Smooth muscle cell (in vitro differentiated cells): Measurements from ENCODE around the gene GRIP2. TPM values are rescaled to one million over a fixed set of nuclear protein-coding genes. Genes with fewer than 3 reads are reported as not detected.

ENCODE experiments used
- DNase-seq: peaks from one replicate; lab custom pipeline; 2025; ENCODE audit not compliant: unreplicated experiment; lab: John Stamatoyannopoulos, UW
- H2AFZ ChIP-seq: fragments of 200-600 bp; sonication (generic); 2 replicates; pipeline ENCODE4 v1.6.0; 2016; ENCODE audit warnings: antibody characterized with exemption, low read depth, mild to moderate bottlenecking
- H3F3A ChIP-seq: fragments of 200-600 bp; sonication (generic); 2 replicates; pipeline ENCODE4 v1.6.0; 2017; ENCODE audit warnings: antibody characterized with exemption, low read depth
- H3K27ac ChIP-seq: fragments of 200-600 bp; sonication (generic); 2 replicates; pipeline ENCODE4 v1.5.1; 2016; ENCODE audit warnings: low read depth, mild to moderate bottlenecking
- H3K27me3 ChIP-seq: fragments of 200-600 bp; sonication (generic); 2 replicates; pipeline ENCODE4 v1.6.1; 2016; ENCODE audit warnings: low read depth, mild to moderate bottlenecking
- H3K36me3 ChIP-seq: fragments of 200-600 bp; sonication (generic); 2 replicates; pipeline ENCODE4 v1.5.1; 2016; ENCODE audit warnings: low read depth
- H3K4me1 ChIP-seq: fragments of 200-600 bp; sonication (generic); 2 replicates; pipeline ENCODE4 v1.5.1; 2016; ENCODE audit warnings: low read depth
- H3K4me2 ChIP-seq: fragments of 200-600 bp; sonication (generic); 2 replicates; pipeline ENCODE4 v1.6.0; 2016; ENCODE audit warnings: mild to moderate bottlenecking
- H3K4me3 ChIP-seq: fragments of 200-600 bp; sonication (generic); 2 replicates; pipeline ENCODE4 v1.5.1; 2016; ENCODE audit warnings: mild to moderate bottlenecking
- H3K79me2 ChIP-seq: fragments of 200-600 bp; sonication (generic); 2 replicates; pipeline ENCODE4 v1.6.0; 2016; ENCODE audit warnings: low read depth, mild to moderate bottlenecking
- H3K9ac ChIP-seq: fragments of 200-600 bp; sonication (generic); 2 replicates; pipeline ENCODE4 v1.6.0; 2016; ENCODE audit warnings: low read depth
- H3K9me3 ChIP-seq: fragments of 200-600 bp; sonication (generic); replicated peaks from 2 replicates; pipeline ENCODE4 v1.5.1; 2016; ENCODE audit warnings: low read depth
- H4K20me1 ChIP-seq: fragments of 200-600 bp; sonication (generic); 2 replicates; pipeline ENCODE4 v1.6.0; 2016; ENCODE audit warnings: low read depth
- CTCF ChIP-seq: fragments of 200-600 bp; sonication (generic); IDR thresholded peaks from 2 replicates; pipeline ENCODE4 v1.5.1; 2017; ENCODE audit warnings: borderline replicate concordance, mild to moderate bottlenecking, antibody characterized with exemption; ENCODE audit not compliant: insufficient read depth, poor library complexity, severe bottlenecking
- WGBS: methylation state at CpG from one replicate; pipeline ENCODE4 v1.1.7; 2016; ENCODE audit warnings: low lambda C conversion rate; 5-methylcytosine and 5-hydroxymethylcytosine counted together
- polyA plus RNA-seq: library from polyadenylated mRNA; unstranded; fragments of >200 nt; fragmentation: Nextera tagmentation; extraction: Ambion mirVana; gene quantifications from 2 replicates; pipeline ENCODE4 v1.2.1, GENCODE V29; 2016
- total RNA-seq: library from RNA; depleted of rRNA; stranded (reverse); fragments of >200 nt; gene quantifications from 2 replicates; pipeline ENCODE4 v1.2.3, GENCODE V29; 2014

GRIP2 gene
- total and polyA plus RNA-seq, 2 experiments from 2014 or later, result 2.0 to 6.5 TPM

- Histone ChIP-seq H3K36me3 (no peaks in the 10 kb centered on the region), H2AFZ (no peak overlapping the region), H3K4me3 (no peak overlapping the region), H4K20me1 (no peaks in the 10 kb centered on the region), H3K9ac (no peak overlapping the region), H3K79me2 (no peaks in the 10 kb centered on the region), H3K27me3 (no peaks in the 10 kb centered on the region), H3K27ac (no peak overlapping the region), H3K9me3 (no peaks in the 10 kb centered on the region), H3F3A (no peaks in the 10 kb centered on the region), H3K4me1 (peaks cover 8% of the 10 kb centered on the region), H3K4me2 (no peak overlapping the region)
- TF ChIP-seq CTCF, result no peak
- DNase-seq, result no peak
- WGBS, result 99% methylated on average over 3 of the region's 3 CpGs
These were observed 74.7 kb downstream of the GRIP2 start for GRCh38 chr3:14465425-14465824.

GRCh38 chr3:14464521-14464920 lies 75.6 kb downstream of the GRIP2 start:
- no peaks in the 10 kb centered on the region for H3K36me3 ChIP-seq
- no peaks in the 10 kb centered on the region for H3K79me2 ChIP-seq
- H3K9ac ChIP-seq, result no peak overlapping the region
- H3K4me3 ChIP-seq, result no peak overlapping the region
- H3K4me1 ChIP-seq, result peaks cover 8% of the 10 kb centered on the region
- no peaks in the 10 kb centered on the region for H3F3A ChIP-seq
- no peaks in the 10 kb centered on the region for H3K9me3 ChIP-seq
- H3K27ac ChIP-seq, result no peak overlapping the region
- no peak overlapping the region for H2AFZ ChIP-seq
- no peak for TF ChIP-seq CTCF
- WGBS, result 98% methylated on average over 4 of the region's 4 CpGs
- H4K20me1 ChIP-seq, result no peaks in the 10 kb centered on the region
- no peak for DNase-seq
- no peak overlapping the region for H3K4me2 ChIP-seq
- no peaks in the 10 kb centered on the region for H3K27me3 ChIP-seq

GRCh38 chr3:14464141-14464465 lies 76.0 kb downstream of the GRIP2 start:
- no peak for DNase-seq
- Histone ChIP-seq H3K79me2 (no peaks in the 10 kb centered on the region), H3K9me3 (no peaks in the 10 kb centered on the region), H4K20me1 (no peaks in the 10 kb centered on the region), H3K4me2 (no peak overlapping the region), H3K36me3 (no peaks in the 10 kb centered on the region), H2AFZ (no peak overlapping the region), H3K27me3 (no peaks in the 10 kb centered on the region), H3K4me3 (no peak overlapping the region), H3K27ac (no peak overlapping the region), H3K9ac (no peak overlapping the region), H3K4me1 (peaks cover 8% of the 10 kb centered on the region), H3F3A (no peaks in the 10 kb centered on the region)
- 85% methylated on average over 5 of the region's 5 CpGs for WGBS
- no peak for TF ChIP-seq CTCF

DNA sequence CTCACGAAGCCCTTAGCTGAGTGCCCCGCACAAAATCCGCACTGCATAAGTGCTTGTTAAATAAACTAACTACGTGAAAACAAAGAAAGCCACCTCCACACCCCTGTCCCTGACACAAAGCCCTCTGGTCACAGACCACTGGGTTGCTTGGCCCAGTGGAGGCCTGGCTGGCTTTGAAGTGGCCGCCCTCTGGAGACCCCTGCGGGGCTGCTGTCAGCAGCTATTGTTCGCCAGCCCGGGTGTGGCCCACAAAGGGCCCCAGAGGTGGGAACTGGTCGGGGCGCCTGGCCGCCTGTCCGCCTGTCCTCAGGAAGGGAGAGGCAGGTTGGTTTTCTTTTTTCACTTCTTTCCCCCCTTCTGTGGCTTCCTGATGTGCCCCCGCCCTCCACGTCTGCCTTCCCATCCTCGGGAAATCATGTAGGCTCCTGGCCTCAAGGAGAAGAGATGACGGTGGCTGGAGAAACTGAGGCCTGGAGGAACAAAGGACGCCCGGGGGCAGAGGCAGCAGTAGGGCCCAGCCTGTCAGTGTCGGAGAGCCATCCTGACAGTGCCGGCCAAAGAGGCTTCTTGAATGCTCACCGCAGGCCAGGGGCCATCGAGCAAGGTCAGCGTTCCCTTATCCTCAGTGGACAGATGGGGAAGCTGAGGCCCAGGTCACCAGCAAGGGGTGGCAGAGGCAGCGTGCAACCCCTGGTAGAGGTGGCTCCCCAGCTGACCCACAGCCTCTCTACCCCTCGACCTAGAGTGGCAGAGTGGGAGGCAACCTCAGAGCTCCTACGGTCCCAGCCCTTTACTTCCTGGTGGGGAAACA lies 76.6 kb downstream of the GRIP2 start:
- H3K36me3 ChIP-seq, result no peaks in the 10 kb centered on the region
- H3K79me2 ChIP-seq, result no peaks in the 10 kb centered on the region
- 73% methylated on average over 23 of the region's 26 CpGs for WGBS

More for the DNA sequence above, 76.6 kb downstream of the GRIP2 start:
- H2AFZ ChIP-seq, result no peak overlapping the region
- peaks cover 8% of the 10 kb centered on the region for H3K4me1 ChIP-seq
- peak overlapping the region; percentile 80 for H3K27ac ChIP-seq
- TF ChIP-seq CTCF, result no peak
- no peaks in the 10 kb centered on the region for H3K27me3 ChIP-seq
- no peaks in the 10 kb centered on the region for H4K20me1 ChIP-seq
- H3K9ac ChIP-seq, result peak overlapping the region; percentile 51
- H3K9me3 ChIP-seq, result no peaks in the 10 kb centered on the region
- H3F3A ChIP-seq, result no peaks in the 10 kb centered on the region
- no peak overlapping the region for H3K4me3 ChIP-seq
- H3K4me2 ChIP-seq, result no peak overlapping the region
- no peak for DNase-seq
